Epithelial cell of proximal tubule (primary cell): ENCODE data around the gene RAET1E. TPM values are rescaled to one million over a fixed set of nuclear protein-coding genes. Genes with fewer than 3 reads are reported as not detected.
A peak's percentile ranks its signal among the peaks of the same experiment; 100 is the strongest.
"Not testable (repeated sequence)": the region's sequence is repeated elsewhere in the genome, so short reads cannot be mapped to it uniquely, and the experiment has no call there.

ENCODE experiments used
- DNase-seq: peaks from one replicate; pipeline ENCODE4 v3.0.0-alpha.2; 2011; ENCODE audit warnings: low read depth
- H3K4me3 ChIP-seq: 2 replicates; pipeline ENCODE4 v1.5.1; 2011; ENCODE audit warnings: low read depth, mild to moderate bottlenecking, low read length
- CTCF ChIP-seq: conservative IDR thresholded peaks from 2 replicates; pipeline ENCODE4 v1.5.1; 2012; ENCODE audit warnings: low read depth, mild to moderate bottlenecking, low read length
- total RNA-seq: library from RNA; depleted of rRNA; stranded (reverse); fragments of >200 nt; gene quantifications from 2 replicates; pipeline ENCODE4 v1.2.3, GENCODE V29; 2015

RAET1E gene
- total RNA-seq, 1 donor from 2014 or later = not detected

GRCh38 chr6:149939909-149940671 lies 42.2 kb upstream of the RAET1E start:
- no peak overlapping the region for H3K4me3 ChIP-seq
- DNase-seq = no peak
- no peak for TF ChIP-seq CTCF

- H3K4me3 ChIP-seq = no peak overlapping the region
- no peak for TF ChIP-seq CTCF
- no peak for DNase-seq
These were observed 41.4 kb upstream of the RAET1E start for GRCh38 chr6:149939356-149939648.

GRCh38 chr6:149938571-149939355 lies 40.9 kb upstream of the RAET1E start:
- TF ChIP-seq CTCF = no peak
- peak overlapping the region; percentile 56 for H3K4me3 ChIP-seq
- no peak for DNase-seq

- not testable (repeated sequence) for DNase-seq
- peak overlapping the region; percentile 56 for H3K4me3 ChIP-seq
- peak; percentile 23 for TF ChIP-seq CTCF
These were observed 40.2 kb upstream of the RAET1E start for GRCh38 chr6:149938013-149938570.

- DNase-seq = no peak
- no peak for TF ChIP-seq CTCF
These were observed 38.8 kb upstream of the RAET1E start for GRCh38 chr6:149936743-149937142.

GRCh38 chr6:149935668-149936067 lies 37.8 kb upstream of the RAET1E start:
- DNase-seq = no peak

More at GRCh38 chr6:149936743-149937142, 38.8 kb upstream of the RAET1E start:
- no peak overlapping the region for H3K4me3 ChIP-seq

More at GRCh38 chr6:149935668-149936067, 37.8 kb upstream of the RAET1E start:
- H3K4me3 ChIP-seq = no peak overlapping the region
- TF ChIP-seq CTCF = no peak
